Mesodermal cell (in vitro differentiated cells): ENCODE measurements around the gene TGM2.

ENCODE experiments used
- H3K27ac ChIP-seq: 2 replicates; pipeline ENCODE4 v1.7.0; 2013; ENCODE audit warnings: mild to moderate bottlenecking, low read depth, low read length, moderate library complexity; ENCODE audit not compliant: severe bottlenecking
- H3K36me3 ChIP-seq: 2 replicates; pipeline ENCODE4 v1.7.1; 2013; ENCODE audit warnings: mild to moderate bottlenecking, low read length, moderate library complexity; ENCODE audit not compliant: control insufficient read depth, insufficient read depth
- H3K4me1 ChIP-seq: one replicate; pipeline ENCODE4 v1.7.1; 2013; ENCODE audit warnings: mild to moderate bottlenecking, low read length; ENCODE audit not compliant: insufficient read depth, control insufficient read depth, poor library complexity, severe bottlenecking
- H3K4me3 ChIP-seq: 2 replicates; pipeline ENCODE4 v1.7.0; 2013; ENCODE audit warnings: low read length, control low read depth, mild to moderate bottlenecking; ENCODE audit not compliant: insufficient read depth, poor library complexity, severe bottlenecking; ENCODE audit errors: extremely low read depth
- H3K9me3 ChIP-seq: 2 replicates; pipeline ENCODE4 v1.7.1; 2013; ENCODE audit warnings: mild to moderate bottlenecking, low read length, moderate library complexity; ENCODE audit not compliant: control insufficient read depth
- WGBS, 2 experiments: methylation state at CpG; one replicate each; pipeline ENCODE4 v1.1.5; 2013; ENCODE audit warnings: missing lambda C conversion rate in 2 of 2; ENCODE audit not compliant: insufficient coverage in 2 of 2; 5-methylcytosine and 5-hydroxymethylcytosine counted together

TGM2 gene

GRCh38 chr20:38198238-38198861, 33.3 kb upstream of the TGM2 start:
- 86 to 89% methylated on average over 7 to 8 of the region's 8 CpGs for WGBS, 2 experiments
- Histone ChIP-seq H3K4me1 (peaks cover 8% of the 10 kb centered on the region), H3K4me3 (no peak overlapping the region), H3K36me3 (no peaks in the 10 kb centered on the region), H3K9me3 (no peaks in the 10 kb centered on the region), H3K27ac (no peak overlapping the region)

- Histone ChIP-seq H3K9me3 (no peaks in the 10 kb centered on the region), H3K4me3 (no peak overlapping the region), H3K4me1 (peaks cover 8% of the 10 kb centered on the region), H3K36me3 (no peaks in the 10 kb centered on the region), H3K27ac (no peak overlapping the region)
- 100% methylated on average over 1 of the region's 1 CpG; no CpG with 5 or more reads in 1 of the 2 experiments for WGBS, 2 experiments
Measured at GRCh38 chr20:38197619-38198018, 32.5 kb upstream of the TGM2 start.

DNA sequence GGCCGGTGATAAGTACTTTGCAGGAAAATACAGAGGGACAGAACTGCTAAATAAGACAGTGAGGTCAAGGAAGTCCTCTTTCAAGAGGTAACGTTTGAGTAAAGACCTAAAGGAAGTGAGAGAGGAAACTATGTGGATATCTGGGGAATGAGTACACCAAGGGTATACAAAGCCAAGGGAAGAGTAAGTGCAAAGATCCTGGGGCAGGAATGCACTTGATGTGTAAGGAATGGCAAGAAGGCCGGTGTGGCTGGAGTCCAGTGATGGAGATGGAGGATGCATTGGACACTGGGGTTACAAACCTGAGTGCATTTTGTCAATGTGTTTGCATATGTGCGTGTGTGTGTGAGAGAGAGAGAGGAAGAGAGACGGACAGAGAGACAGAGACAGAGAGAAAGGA, 32.1 kb upstream of the TGM2 start:
- H3K4me1 ChIP-seq: peaks cover 8% of the 10 kb centered on the region
- WGBS, 2 experiments: 91 to 100% methylated on average over 3 to 4 of the region's 5 CpGs
- H3K9me3 ChIP-seq: no peaks in the 10 kb centered on the region
- no peak overlapping the region for H3K4me3 ChIP-seq
- H3K27ac ChIP-seq: no peak overlapping the region
- no peaks in the 10 kb centered on the region for H3K36me3 ChIP-seq

GRCh38 chr20:38196592-38196991, 31.5 kb upstream of the TGM2 start:
- 84 to 93% methylated on average over 5 of the region's 5 CpGs for WGBS, 2 experiments
- Histone ChIP-seq H3K4me1 (peaks cover 8% of the 10 kb centered on the region), H3K9me3 (no peaks in the 10 kb centered on the region), H3K4me3 (no peak overlapping the region), H3K27ac (no peak overlapping the region), H3K36me3 (no peaks in the 10 kb centered on the region)

DNA sequence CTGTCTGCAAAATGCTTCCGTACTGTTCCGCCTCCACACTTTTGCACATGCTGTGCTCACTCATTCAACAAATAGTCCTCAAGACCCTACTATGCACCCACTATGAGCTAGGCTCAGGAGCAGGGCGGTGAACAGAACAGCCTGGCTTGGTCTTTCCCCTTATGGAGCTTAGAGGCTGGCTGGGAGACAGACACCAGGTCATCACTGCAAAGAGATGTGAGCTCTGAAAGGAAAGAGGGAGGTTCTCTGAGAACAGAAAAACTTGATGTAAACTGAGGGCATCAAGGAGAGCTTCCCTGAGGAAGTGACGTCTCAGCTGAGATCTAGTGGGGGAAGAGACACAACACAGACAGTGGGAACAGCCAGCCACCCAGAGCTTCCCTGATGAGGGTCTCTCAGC, 31.0 kb upstream of the TGM2 start:
- H3K9me3 ChIP-seq: no peaks in the 10 kb centered on the region
- H3K4me3 ChIP-seq: no peak overlapping the region
- H3K27ac ChIP-seq: no peak overlapping the region
- H3K4me1 ChIP-seq: peaks cover 11% of the 10 kb centered on the region
- H3K36me3 ChIP-seq: no peaks in the 10 kb centered on the region
- 83 to 93% methylated on average over 1 to 4 of the region's 4 CpGs for WGBS, 2 experiments

DNA sequence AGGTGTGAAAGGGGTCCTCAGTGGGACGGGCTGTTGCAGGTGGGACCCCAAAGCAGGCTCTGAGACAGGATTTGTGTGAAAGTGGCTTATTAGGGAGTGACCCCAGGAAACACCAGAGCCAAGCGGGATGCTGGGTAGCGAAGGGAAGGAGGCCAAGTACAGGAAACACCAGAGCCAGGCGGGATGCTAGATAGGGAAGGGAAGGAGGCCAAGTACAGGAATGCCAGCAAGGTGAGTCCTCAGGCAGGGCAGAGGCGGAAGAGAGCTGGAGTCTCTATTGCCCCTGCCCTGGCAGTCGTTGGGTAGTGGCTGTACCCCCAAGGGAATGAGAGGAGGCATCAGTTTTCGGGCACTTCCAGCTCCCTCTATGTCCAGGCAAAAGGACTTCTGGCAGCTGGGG, 30.5 kb upstream of the TGM2 start:
- Histone ChIP-seq H3K36me3 (no peaks in the 10 kb centered on the region), H3K27ac (no peak overlapping the region), H3K4me3 (no peak overlapping the region), H3K9me3 (no peaks in the 10 kb centered on the region), H3K4me1 (peaks cover 11% of the 10 kb centered on the region)
- WGBS, 2 experiments: 89 to 96% methylated on average over 7 of the region's 7 CpGs

DNA sequence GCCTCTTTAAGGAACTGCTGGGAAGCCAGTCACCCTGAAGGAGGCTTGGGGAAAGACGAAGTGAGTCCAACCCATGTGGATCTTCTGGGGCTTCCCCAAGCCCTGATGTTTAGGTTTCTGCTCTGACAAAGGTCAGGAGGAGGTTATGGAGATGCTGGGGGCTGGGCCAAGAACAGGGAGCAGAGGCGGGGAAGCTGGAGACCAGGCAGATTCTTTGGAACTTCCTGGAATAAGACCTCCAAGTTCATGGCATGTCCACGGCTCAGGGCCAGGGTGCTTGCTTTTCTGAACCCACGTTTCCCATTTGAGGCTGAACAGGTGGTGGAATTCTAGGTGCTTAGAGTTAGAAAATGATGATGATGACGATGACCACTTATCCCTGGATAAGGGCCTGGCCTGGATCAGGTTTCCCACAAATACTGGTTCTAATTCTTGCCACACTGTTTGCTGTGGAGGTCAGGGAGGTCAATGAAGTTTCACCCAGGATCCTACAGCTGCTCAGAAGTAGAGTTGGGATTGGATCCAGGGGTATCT, 30.0 kb upstream of the TGM2 start:
- WGBS, 2 experiments: 87 to 88% methylated on average over 4 of the region's 5 CpGs
- no peaks in the 10 kb centered on the region for H3K9me3 ChIP-seq
- no peak overlapping the region for H3K4me3 ChIP-seq
- peaks cover 11% of the 10 kb centered on the region for H3K4me1 ChIP-seq
- H3K27ac ChIP-seq: no peak overlapping the region
- H3K36me3 ChIP-seq: no peaks in the 10 kb centered on the region

DNA sequence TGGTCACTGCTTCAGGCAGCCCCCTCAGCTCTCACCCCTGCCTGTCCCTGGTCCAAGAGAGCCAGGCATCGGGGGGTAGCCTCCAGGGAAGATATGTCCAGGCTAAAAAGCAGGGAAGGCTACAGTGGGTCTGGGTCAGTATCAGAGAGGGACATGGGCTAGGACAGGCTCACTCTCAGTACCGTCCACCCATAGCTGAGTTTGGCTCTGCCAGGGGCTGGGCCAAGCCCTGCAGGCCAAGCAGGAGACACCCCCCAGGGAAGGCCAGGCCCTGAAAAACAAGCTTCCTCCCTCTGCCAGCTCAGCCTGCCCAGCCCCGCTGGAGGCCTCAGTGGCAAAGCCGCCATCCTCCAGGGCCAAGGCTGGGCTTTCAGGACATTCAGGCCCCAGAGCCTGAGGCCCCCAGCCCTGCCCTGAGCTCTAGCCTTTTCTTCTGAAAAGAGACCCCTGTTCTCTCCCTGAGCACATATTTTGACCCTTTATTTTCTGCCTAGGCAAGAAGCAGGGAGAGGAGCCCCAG, 28.6 kb upstream of the TGM2 start:
- Histone ChIP-seq H3K27ac (no peak overlapping the region), H3K4me1 (peaks cover 8% of the 10 kb centered on the region), H3K9me3 (no peaks in the 10 kb centered on the region), H3K4me3 (no peak overlapping the region), H3K36me3 (no peaks in the 10 kb centered on the region)
- 93 to 100% methylated on average over 3 to 4 of the region's 4 CpGs for WGBS, 2 experiments

GRCh38 chr20:38192323-38192885, 27.3 kb upstream of the TGM2 start:
- WGBS, 2 experiments: 87 to 94% methylated on average over 7 to 9 of the region's 9 CpGs
- no peak overlapping the region for H3K27ac ChIP-seq
- no peaks in the 10 kb centered on the region for H3K36me3 ChIP-seq
- H3K4me1 ChIP-seq: peaks cover 8% of the 10 kb centered on the region
- H3K9me3 ChIP-seq: no peaks in the 10 kb centered on the region
- H3K4me3 ChIP-seq: no peak overlapping the region

- WGBS, 2 experiments: 93 to 100% methylated on average over 5 of the region's 5 CpGs
- no peak overlapping the region for H3K4me3 ChIP-seq
Measured at GRCh38 chr20:38191654-38192053, 26.6 kb upstream of the TGM2 start.

GRCh38 chr20:38190936-38191371, 25.9 kb upstream of the TGM2 start:
- Histone ChIP-seq H3K4me1 (peaks cover 17% of the 10 kb centered on the region), H3K4me3 (no peak overlapping the region), H3K36me3 (no peaks in the 10 kb centered on the region), H3K9me3 (no peaks in the 10 kb centered on the region), H3K27ac (no peak overlapping the region)
- 79 to 93% methylated on average over 2 to 3 of the region's 3 CpGs for WGBS, 2 experiments

More at GRCh38 chr20:38191654-38192053, 26.6 kb upstream of the TGM2 start:
- Histone ChIP-seq H3K36me3 (no peaks in the 10 kb centered on the region), H3K27ac (no peak overlapping the region), H3K9me3 (no peaks in the 10 kb centered on the region), H3K4me1 (peaks cover 16% of the 10 kb centered on the region)
